Gastroesophageal sphincter (tissue), 4 donors: ENCODE measurements around the gene CEP68. TPM values are rescaled to one million over a fixed set of nuclear protein-coding genes. Genes with fewer than 3 reads are reported as not detected.
"Not testable (repeated sequence)": the region's sequence is repeated elsewhere in the genome, so short reads cannot be mapped to it uniquely, and the experiment has no call there.

Experiments
- ATAC-seq: fragments of 150-250 bp; one replicate; pipeline ENCODE4 v1.9.1; 2016; ENCODE audit warnings: mild to moderate bottlenecking, moderate library complexity
- H3K27ac ChIP-seq, 4 donors: fragments of 200-600 bp; sonication (generic) in 3 of 4; 1 replicate in 3 of 4; 2 replicates in 1 of 4; pipeline ENCODE4 v1.5.1; 2016 to 2019
- H3K27me3 ChIP-seq: fragments of 200-600 bp; sonication (generic); one replicate; pipeline ENCODE4 v1.5.1; 2019
- H3K36me3 ChIP-seq, 2 donors: fragments of 200-600 bp; sonication (generic); one replicate each; pipeline ENCODE4 v1.5.1; 2019; ENCODE audit warnings: control low read depth in 1 of 2
- H3K4me1 ChIP-seq, 3 donors: fragments of 200-600 bp; sonication (generic); 1 replicate in 2 of 3; 2 replicates in 1 of 3; pipeline ENCODE4 v1.5.1; 2016 to 2019; ENCODE audit warnings: control low read depth in 2 of 3
- H3K4me3 ChIP-seq, 2 donors: fragments of 200-600 bp; sonication (generic); one replicate each; pipeline ENCODE4 v1.5.1; 2019; ENCODE audit warnings: mild to moderate bottlenecking in 1 of 2, moderate library complexity in 1 of 2
- H3K9me3 ChIP-seq, 3 donors: fragments of 200-600 bp; sonication (generic); one replicate each; pipeline ENCODE4 v1.5.1; 2017 to 2019; ENCODE audit warnings: control low read depth in 2 of 3
- CTCF ChIP-seq, 4 experiments: fragments of 200-600 bp in 2 of 4; fragments of 450-650 bp in 2 of 4; sonication (generic) in 1 of 4; IDR thresholded peaks; one replicate each; pipeline ENCODE4 v1.5.1; 2017 to 2019; ENCODE audit warnings: antibody characterized with exemption in 4 of 4, mild to moderate bottlenecking in 2 of 4, moderate library complexity in 2 of 4
- EP300 ChIP-seq: sonication (generic); formaldehyde crosslinking; IDR thresholded peaks from one replicate; pipeline ENCODE4 v1.6.1; 2017; ENCODE audit warnings: antibody characterized with exemption, mild to moderate bottlenecking
- POLR2A ChIP-seq, 2 donors: fragments of 450-650 bp; IDR thresholded peaks; one replicate each; pipeline ENCODE4 v1.6.1; 2017; ENCODE audit warnings: antibody characterized with exemption in 2 of 2, mild to moderate bottlenecking in 2 of 2, moderate library complexity in 1 of 2
- POLR2AphosphoS5 ChIP-seq: sonication (generic); formaldehyde crosslinking; IDR thresholded peaks from one replicate; pipeline ENCODE4 v1.6.1; 2017; ENCODE audit warnings: antibody characterized with exemption
- WGBS, 2 donors: methylation state at CpG; one replicate each; pipeline ENCODE4 v1.1.5; 2018; ENCODE audit warnings: low coverage in 1 of 2; 5-methylcytosine and 5-hydroxymethylcytosine counted together
- total RNA-seq, 4 donors: library from RNA; depleted of rRNA; stranded (reverse); fragments of >200 nt; gene quantifications; one replicate each; pipeline ENCODE4 v1.1.0, GENCODE V29; 2016

Gene CEP68
- total RNA-seq, 4 donors from 2014 or later: 26.3 to 48.9 (median 30.3) TPM

- Histone ChIP-seq H3K9me3 (no peaks in the 10 kb centered on the region), H3K36me3 (no peaks in the 10 kb centered on the region), H3K27ac (no peak overlapping the region), H3K4me3 (no peak overlapping the region), H3K4me1 (no peaks in the 10 kb centered on the region), H3K27me3 (no peaks in the 10 kb centered on the region)
- TF ChIP-seq POLR2AphosphoS5 (no peak), CTCF (IDR thresholded peaks at IDR 0.05) (no peak)
- 68 to 74% methylated on average over 4 to 8 of the region's 13 CpGs for WGBS, 2 donors
- ATAC-seq: no peak
Observed at GRCh38 chr2:65032019-65032975, 23.9 kb upstream of the CEP68 start.

- Histone ChIP-seq H3K4me1 (no peaks in the 10 kb centered on the region), H3K27ac (no peak overlapping the region), H3K36me3 (no peaks in the 10 kb centered on the region), H3K4me3 (no peak overlapping the region), H3K27me3 (no peaks in the 10 kb centered on the region), H3K9me3 (no peaks in the 10 kb centered on the region)
- no peak for ATAC-seq
- TF ChIP-seq POLR2AphosphoS5 (no peak), EP300 (no peak), POLR2A (IDR thresholded peaks at IDR 0.05) (no peak)
- 91% methylated on average over 4 of the region's 4 CpGs; no CpG with 5 or more reads in 1 of the 2 donors for WGBS, 2 donors
Observed at GRCh38 chr2:65033178-65033577, 23.0 kb upstream of the CEP68 start.

GRCh38 chr2:65033667-65034066 is 22.5 kb upstream of the CEP68 start:
- not testable (repeated sequence) for ATAC-seq, H3K27ac ChIP-seq, H3K4me3 ChIP-seq, H3K36me3 ChIP-seq, H3K4me1 ChIP-seq, H3K9me3 ChIP-seq, H3K27me3 ChIP-seq
- 98 to 100% methylated on average over 2 to 3 of the region's 4 CpGs for WGBS, 2 donors

- no peaks in the 10 kb centered on the region for H3K9me3 ChIP-seq
- H3K36me3 ChIP-seq: no peaks in the 10 kb centered on the region
- TF ChIP-seq POLR2AphosphoS5 (no peak), EP300 (no peak), POLR2A (IDR thresholded peaks at IDR 0.05) (no peak), CTCF (IDR thresholded peaks at IDR 0.05) (no peak)
- H3K27ac ChIP-seq: no peak overlapping the region
- no peak overlapping the region for H3K4me3 ChIP-seq
- no peaks in the 10 kb centered on the region for H3K27me3 ChIP-seq
- 66% methylated on average over 4 to 6 of the region's 6 CpGs for WGBS, 2 donors
- H3K4me1 ChIP-seq: peaks cover 0 to 3% (median 0%) of the 10 kb centered on the region in 3 donors
- ATAC-seq: no peak
Observed at GRCh38 chr2:65035351-65035943, 20.8 kb upstream of the CEP68 start.

- Histone ChIP-seq H3K4me1 (peaks cover 0 to 4% (median 0%) of the 10 kb centered on the region in 3 donors), H3K9me3 (no peaks in the 10 kb centered on the region), H3K4me3 (no peak overlapping the region), H3K36me3 (no peaks in the 10 kb centered on the region), H3K27ac (no peak overlapping the region), H3K27me3 (no peaks in the 10 kb centered on the region)
- 77% methylated on average over 3 of the region's 3 CpGs; no CpG with 5 or more reads in 1 of the 2 donors for WGBS, 2 donors
- no peak for ATAC-seq
- TF ChIP-seq POLR2AphosphoS5 (no peak), POLR2A (IDR thresholded peaks at IDR 0.05) (no peak), CTCF (IDR thresholded peaks at IDR 0.05) (no peak), EP300 (no peak)
Observed at GRCh38 chr2:65037178-65037577, 19.0 kb upstream of the CEP68 start.
